Measurements from ENCODE around the gene INTS3. TPM values are rescaled to one million over a fixed set of nuclear protein-coding genes. Genes with fewer than 3 reads are reported as not detected.

The INTS3 gene
- total and polyA plus RNA-seq, 10 of the 15 experiments (the other 5 are each of a cell fraction or from before 2014, with no cell fraction given): 12.6 to 87.4 (median 30.8) TPM

DNA sequence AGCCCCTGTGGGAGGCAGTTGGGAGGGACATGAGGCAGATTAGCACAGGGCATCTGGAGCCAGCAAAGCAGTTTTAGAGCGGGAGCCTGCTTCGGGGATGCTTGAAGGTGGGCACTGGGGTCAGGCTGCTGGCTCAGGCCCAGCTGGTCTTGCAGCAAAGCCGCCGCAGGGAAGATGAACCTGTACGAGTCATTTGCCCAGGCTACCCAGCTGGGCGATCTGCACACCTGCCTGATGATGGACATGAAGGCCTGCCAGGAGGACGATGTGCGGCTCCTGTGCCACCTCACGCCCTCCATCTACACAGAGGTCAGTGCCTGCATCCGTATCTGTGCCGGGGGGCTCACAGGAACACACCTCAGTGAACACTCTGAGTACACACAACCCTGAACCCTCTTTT, 39.7 kb downstream of the INTS3 start (continued):
- TF ChIP-seq, protein P1, sequence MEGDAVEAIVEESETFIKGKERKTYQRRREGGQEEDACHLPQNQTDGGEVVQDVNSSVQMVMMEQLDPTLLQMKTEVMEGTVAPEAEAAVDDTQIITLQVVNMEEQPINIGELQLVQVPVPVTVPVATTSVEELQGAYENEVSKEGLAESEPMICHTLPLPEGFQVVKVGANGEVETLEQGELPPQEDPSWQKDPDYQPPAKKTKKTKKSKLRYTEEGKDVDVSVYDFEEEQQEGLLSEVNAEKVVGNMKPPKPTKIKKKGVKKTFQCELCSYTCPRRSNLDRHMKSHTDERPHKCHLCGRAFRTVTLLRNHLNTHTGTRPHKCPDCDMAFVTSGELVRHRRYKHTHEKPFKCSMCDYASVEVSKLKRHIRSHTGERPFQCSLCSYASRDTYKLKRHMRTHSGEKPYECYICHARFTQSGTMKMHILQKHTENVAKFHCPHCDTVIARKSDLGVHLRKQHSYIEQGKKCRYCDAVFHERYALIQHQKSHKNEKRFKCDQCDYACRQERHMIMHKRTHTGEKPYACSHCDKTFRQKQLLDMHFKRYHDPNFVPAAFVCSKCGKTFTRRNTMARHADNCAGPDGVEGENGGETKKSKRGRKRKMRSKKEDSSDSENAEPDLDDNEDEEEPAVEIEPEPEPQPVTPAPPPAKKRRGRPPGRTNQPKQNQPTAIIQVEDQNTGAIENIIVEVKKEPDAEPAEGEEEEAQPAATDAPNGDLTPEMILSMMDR (IDR thresholded peaks at IDR 0.05 in 2 of 3, conservative IDR thresholded peaks at IDR 0.05 in 1 of 3; ENCODE audit: control insufficient read depth in 2 of 3, extremely low read depth in 1 of 3, insufficient read depth in 1 of 3, low read depth in 3 of 3, low read length in 3 of 3): no peak
- TF ChIP-seq BACH1 (IDR thresholded peaks at IDR 0.05; ENCODE audit: borderline replicate concordance) (no peak), RUNX3 (IDR thresholded peaks at IDR 0.05; ENCODE audit: low read length) (no peak), IKZF1 (conservative IDR thresholded peaks at IDR 0.05) (no peak), CHD2 (IDR thresholded peaks at IDR 0.05; ENCODE audit: borderline replicate concordance, low read depth, low read length) (no peak)

DNA sequence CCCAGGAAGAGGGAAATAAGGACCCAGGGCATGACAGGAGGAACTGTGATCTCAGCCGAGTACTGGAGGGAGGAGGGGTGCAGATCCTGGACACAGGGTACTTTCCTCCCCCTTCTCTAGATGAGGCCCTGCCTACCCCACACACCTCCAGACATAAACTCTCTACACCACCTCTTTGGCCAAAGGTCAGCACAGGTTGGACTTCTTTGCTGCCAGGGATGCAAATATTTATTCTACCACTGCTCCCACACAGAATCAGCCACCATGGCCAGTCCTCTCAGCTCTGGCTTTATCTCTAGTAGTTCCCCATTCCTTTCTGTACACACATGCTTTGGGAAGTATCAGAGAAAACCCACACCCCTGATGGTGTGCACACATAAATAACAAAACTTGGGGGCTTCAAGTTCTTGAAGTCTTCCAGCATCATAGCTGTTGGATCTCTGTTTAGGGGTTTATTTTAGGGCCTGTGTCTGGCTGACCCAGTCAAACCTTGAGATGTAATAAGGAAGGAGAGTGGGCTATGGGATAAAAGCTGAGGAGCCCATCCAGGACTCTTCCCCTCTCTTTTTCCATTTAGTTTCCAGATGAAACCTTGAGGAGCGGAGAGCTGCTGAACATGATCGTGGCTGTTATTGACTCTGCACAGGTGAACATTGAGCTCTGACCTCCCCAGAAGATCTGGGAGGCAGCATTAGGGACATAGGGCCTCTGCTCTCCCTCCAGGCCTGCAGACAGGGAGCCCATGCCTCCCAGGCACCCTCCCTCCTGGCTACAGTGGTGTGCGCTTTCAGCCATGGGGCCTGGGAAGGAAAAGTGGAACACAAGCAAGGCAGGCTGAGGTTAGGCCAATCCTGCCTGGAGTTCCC, 40.7 kb downstream of the INTS3 start:
- Histone ChIP-seq H3K4me3 (no peak overlapping the region), H3K9ac (ENCODE audit: control insufficient read depth, insufficient read depth, low read length) (peak overlapping the region; percentile 4; the same call in 1 of the 2 replicates), H3K4me1 (ENCODE audit: control insufficient read depth, insufficient read depth, low read length) (no peaks in the 10 kb centered on the region), H4K20me1 (ENCODE audit: control insufficient read depth, insufficient read depth) (no peaks in the 10 kb centered on the region), H3K27ac (ENCODE audit: control insufficient read depth, insufficient read depth) (no peak overlapping the region), H3K27me3 (replicated peaks in 1 of 2; ENCODE audit: control insufficient read depth in 2 of 2, insufficient read depth in 2 of 2, low read length in 1 of 2) (no peaks in the 10 kb centered on the region), H3K79me2 (ENCODE audit: control insufficient read depth, insufficient read depth, low read length) (no peaks in the 10 kb centered on the region), H2AFZ (ENCODE audit: control insufficient read depth, low read depth, low read length) (no peak overlapping the region), H3K4me2 (ENCODE audit: control insufficient read depth, insufficient read depth) (no peak overlapping the region), H3K36me3 (ENCODE audit: control insufficient read depth in 2 of 2, insufficient read depth in 2 of 2, low read length in 1 of 2) (peaks cover 44 to 48% of the 10 kb centered on the region in 2 experiments), H3K9me3 (replicated peaks; ENCODE audit: control insufficient read depth, insufficient read depth, low read length) (no peaks in the 10 kb centered on the region)
- in situ Hi-C loops (cut with MboI) (no loop called here), intact Hi-C loops (cut with micrococcal nuclease; ENCODE audit: unreplicated experiment) (no loop called here)
- SMC1A ChIA-PET (ENCODE audit: uncharacterized antibody, unreplicated experiment): interaction anchor here (0.6 to 2.0 kb wide), 4 partner anchors 24 to 118 kb away, joined by 3 to 6 read pairs (median 3); partner anchors contain the start of gene NPR1
- POLR2A ChIA-PET: interaction anchor here (0.6 kb wide), 1 partner anchor 13 kb away, joined by 5 read pairs; no protein-coding TSS in a partner anchor
- RAD21 ChIA-PET (ENCODE audit: unreplicated experiment): no interaction called here
- no TSS peak for BruUV-seq (replicated peaks)
- WGBS (ENCODE audit: insufficient coverage, insufficient replicate concordance, low lambda C conversion rate, missing lambda C conversion rate): 71% methylated on average over 2 of the region's 4 CpGs
- CTCF ChIA-PET: interaction anchor here (1.0 to 1.3 kb wide), 3 partner anchors 90 to 219 kb away, joined by 3 read pairs; partner anchors contain the start of gene NPR1
- DNase-seq (ENCODE audit: low read depth, low spot score) (no peak), FAIRE-seq (no peak), ATAC-seq (peak; percentile 32)
- no peak for TF ChIP-seq CBX3 (IDR thresholded peaks at IDR 0.05; ENCODE audit: borderline replicate concordance, low read depth)
- TF ChIP-seq SRF (IDR thresholded peaks at IDR 0.05; ENCODE audit: low read depth in 2 of 2, low read length in 2 of 2): no peak
- TF ChIP-seq, protein P2, sequence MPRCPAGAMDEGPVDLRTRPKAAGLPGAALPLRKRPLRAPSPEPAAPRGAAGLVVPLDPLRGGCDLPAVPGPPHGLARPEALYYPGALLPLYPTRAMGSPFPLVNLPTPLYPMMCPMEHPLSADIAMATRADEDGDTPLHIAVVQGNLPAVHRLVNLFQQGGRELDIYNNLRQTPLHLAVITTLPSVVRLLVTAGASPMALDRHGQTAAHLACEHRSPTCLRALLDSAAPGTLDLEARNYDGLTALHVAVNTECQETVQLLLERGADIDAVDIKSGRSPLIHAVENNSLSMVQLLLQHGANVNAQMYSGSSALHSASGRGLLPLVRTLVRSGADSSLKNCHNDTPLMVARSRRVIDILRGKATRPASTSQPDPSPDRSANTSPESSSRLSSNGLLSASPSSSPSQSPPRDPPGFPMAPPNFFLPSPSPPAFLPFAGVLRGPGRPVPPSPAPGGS (IDR thresholded peaks at IDR 0.05; ENCODE audit: borderline replicate concordance, insufficient read depth, low read depth, low read length, poor library complexity, severe bottlenecking): no peak
- no peak for TF ChIP-seq POLR2AphosphoS2 (IDR thresholded peaks at IDR 0.05; ENCODE audit: low read depth, low read length)
- TF ChIP-seq SP1 (IDR thresholded peaks at IDR 0.05; ENCODE audit: low read depth, low read length): no peak
- TF ChIP-seq TARDBP (IDR thresholded peaks at IDR 0.05; ENCODE audit: borderline replicate concordance): no peak
- TF ChIP-seq ZNF384 (IDR thresholded peaks at IDR 0.05; ENCODE audit: borderline replicate concordance, low read depth, low read length): no peak
- TF ChIP-seq TAF1 (IDR thresholded peaks at IDR 0.05; ENCODE audit: borderline replicate concordance, low read depth, low read length): no peak
- TF ChIP-seq RAD51 (IDR thresholded peaks at IDR 0.05): no peak
- TF ChIP-seq CBX5 (IDR thresholded peaks at IDR 0.05; ENCODE audit: low read depth): no peak
- TF ChIP-seq, protein P3, sequence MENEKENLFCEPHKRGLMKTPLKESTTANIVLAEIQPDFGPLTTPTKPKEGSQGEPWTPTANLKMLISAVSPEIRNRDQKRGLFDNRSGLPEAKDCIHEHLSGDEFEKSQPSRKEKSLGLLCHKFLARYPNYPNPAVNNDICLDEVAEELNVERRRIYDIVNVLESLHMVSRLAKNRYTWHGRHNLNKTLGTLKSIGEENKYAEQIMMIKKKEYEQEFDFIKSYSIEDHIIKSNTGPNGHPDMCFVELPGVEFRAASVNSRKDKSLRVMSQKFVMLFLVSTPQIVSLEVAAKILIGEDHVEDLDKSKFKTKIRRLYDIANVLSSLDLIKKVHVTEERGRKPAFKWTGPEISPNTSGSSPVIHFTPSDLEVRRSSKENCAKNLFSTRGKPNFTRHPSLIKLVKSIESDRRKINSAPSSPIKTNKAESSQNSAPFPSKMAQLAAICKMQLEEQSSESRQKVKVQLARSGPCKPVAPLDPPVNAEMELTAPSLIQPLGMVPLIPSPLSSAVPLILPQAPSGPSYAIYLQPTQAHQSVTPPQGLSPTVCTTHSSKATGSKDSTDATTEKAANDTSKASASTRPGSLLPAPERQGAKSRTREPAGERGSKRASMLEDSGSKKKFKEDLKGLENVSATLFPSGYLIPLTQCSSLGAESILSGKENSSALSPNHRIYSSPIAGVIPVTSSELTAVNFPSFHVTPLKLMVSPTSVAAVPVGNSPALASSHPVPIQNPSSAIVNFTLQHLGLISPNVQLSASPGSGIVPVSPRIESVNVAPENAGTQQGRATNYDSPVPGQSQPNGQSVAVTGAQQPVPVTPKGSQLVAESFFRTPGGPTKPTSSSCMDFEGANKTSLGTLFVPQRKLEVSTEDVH (IDR thresholded peaks at IDR 0.05; ENCODE audit: low read depth, partially characterized antibody): no peak

Measured in GM12878 (cell line).